Putamen (tissue), 1 donor: ENCODE data around the gene SLC39A1.

Experiments
- DNase-seq: peaks from one replicate; pipeline ENCODE4 v3.0.0-alpha.2; 2016; ENCODE audit warnings: low spot score

Gene SLC39A1

GRCh38 chr1:153977250-153978240, 14.2 kb upstream of the SLC39A1 start, which contains the start of gene JTB:
JTB (minus strand) TSS chr1:153977674; CDS start chr1:153977252, 422 bp downstream.
- peak; percentile 89 for DNase-seq

GRCh38 chr1:153976819-153977249, 13.5 kb upstream of the SLC39A1 start:
- DNase-seq = no peak

GRCh38 chr1:153973525-153973924, 10.2 kb upstream of the SLC39A1 start:
- DNase-seq = no peak

DNA sequence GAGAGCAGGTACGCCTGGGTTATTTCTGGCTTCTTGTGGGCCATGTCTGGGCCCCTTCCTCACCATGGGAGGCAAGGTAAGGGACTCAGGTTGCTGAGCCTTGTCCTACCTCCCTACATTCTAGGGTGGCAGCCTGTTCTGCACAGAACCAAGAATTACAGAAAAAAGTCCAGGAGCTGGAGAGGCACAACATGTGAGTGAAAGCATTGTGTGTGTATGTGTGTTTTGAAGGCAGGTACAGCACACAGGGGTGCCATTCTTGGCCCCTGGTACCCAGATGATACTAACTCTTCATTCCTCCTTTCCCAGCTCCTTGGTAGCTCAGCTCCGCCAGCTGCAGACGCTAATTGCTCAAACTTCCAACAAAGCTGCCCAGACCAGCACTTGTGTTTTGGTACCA, 9.7 kb upstream of the SLC39A1 start:
- no peak for DNase-seq

DNA sequence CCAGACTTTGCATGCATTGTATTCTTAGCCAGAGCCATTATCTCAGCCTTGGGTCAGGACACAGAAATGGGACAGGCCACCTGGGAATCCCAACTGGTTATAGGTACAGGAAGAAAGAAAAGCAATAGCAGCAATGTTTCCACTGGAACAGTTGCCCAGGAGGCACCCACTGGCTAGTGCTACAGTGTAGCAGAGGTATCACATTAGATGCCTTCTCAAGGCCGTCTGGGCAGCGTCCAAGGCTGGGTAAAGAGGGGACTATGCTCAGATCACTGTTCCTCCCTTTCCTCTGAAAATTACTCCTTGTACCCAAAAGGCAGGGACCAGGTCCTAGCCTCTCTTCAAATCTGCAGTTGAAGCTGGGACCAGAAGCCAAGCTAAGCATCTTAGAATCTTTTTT, 7.0 kb upstream of the SLC39A1 start:
- DNase-seq = no peak

- no peak for DNase-seq
These were observed 5.6 kb upstream of the SLC39A1 start for GRCh38 chr1:153968972-153969371.

GRCh38 chr1:153968408-153968807, 5.1 kb upstream of the SLC39A1 start:
- no peak for DNase-seq

DNA sequence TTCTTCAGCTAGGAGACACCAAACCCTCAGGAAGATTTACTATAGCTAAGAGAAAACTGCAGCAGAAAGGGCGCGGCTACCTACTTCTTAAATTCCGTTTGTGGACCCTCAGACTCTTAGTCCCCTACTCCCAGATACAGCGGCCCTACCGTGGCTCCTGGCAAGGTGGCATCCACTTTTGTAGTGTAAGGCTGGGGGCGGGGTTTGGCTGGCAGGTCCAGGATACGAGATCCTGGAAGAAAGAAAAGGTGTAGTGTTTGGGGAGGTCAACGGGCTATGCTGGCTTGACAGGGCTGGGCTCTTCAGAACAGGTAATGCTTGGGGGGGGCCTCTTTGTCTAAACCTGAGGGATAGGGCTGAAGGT, 4.6 kb upstream of the SLC39A1 start:
- DNase-seq = no peak

DNA sequence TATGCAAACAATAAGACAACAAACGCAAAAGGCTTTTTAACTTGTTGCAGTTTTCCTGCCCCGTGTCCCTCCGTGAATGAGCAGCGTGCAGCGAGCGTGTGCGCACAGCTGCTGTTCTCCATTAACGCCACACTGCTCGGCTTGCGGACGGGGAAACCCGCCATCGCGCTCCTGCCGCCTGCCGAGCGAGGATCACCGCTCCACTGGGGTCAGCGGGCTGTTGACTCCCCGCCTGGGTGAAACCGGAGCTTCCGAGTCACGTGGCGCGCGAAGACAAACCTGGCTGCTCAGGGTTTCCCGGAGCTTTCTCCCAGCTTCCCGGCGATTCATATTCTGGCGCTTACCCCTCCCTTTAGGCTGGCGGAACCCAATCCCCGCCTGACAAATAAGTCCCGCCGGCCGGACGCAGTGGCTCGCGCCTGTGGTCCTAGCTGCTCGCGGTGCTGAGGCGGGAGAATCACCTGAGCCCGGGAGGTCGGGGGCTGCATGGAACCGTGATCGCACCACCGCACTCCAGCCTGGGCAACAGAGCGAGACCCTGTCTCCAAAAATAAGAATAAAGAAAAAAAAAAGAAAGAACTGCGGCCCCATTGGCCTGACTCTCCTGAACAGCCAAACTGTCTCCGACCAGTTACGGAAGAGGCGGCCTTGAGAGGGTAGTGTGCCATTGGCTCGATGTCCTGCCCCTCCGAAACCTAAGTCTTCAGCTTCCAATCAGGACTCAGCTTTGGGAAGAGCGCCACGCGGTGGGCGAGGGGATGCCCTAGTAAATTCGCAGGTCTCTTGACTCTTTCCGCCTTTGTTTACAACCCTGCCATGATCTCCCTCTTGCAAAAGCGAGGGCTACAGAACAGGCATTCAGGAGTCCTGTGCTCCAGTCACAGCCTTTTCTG, 4.0 kb upstream of the SLC39A1 start, which contains the start of gene CREB3L4:
CREB3L4 (plus strand) TSS at position 796 of the 893 bp plus-strand sequence. CDS start 624 bp downstream, outside the sequence.
- peak; percentile 98 for DNase-seq

DNA sequence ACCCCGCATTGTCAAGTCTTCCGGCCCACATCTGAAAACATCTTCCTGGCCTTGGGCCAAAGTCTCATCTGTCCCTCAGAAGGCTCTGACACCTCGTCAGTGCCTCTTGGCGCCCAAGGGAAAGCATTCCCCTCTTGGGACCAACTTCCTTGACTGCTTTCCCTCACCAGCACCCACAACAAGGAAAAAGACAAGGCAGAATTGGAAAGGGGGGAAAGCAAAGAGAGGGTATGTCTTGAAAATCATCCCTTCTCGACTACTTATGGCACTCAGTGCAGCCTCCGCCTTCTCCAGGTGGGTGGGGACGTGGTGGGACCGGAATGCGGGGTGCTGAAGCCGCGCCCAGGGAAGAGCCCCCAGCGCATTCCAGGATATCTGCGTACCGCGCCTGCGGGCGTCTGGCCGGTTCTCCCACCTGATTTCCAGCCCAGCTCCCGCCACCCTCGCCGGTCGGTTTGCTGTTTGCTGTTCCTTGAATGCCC, 554 bp upstream of the SLC39A1 start:
- no peak for DNase-seq

DNA sequence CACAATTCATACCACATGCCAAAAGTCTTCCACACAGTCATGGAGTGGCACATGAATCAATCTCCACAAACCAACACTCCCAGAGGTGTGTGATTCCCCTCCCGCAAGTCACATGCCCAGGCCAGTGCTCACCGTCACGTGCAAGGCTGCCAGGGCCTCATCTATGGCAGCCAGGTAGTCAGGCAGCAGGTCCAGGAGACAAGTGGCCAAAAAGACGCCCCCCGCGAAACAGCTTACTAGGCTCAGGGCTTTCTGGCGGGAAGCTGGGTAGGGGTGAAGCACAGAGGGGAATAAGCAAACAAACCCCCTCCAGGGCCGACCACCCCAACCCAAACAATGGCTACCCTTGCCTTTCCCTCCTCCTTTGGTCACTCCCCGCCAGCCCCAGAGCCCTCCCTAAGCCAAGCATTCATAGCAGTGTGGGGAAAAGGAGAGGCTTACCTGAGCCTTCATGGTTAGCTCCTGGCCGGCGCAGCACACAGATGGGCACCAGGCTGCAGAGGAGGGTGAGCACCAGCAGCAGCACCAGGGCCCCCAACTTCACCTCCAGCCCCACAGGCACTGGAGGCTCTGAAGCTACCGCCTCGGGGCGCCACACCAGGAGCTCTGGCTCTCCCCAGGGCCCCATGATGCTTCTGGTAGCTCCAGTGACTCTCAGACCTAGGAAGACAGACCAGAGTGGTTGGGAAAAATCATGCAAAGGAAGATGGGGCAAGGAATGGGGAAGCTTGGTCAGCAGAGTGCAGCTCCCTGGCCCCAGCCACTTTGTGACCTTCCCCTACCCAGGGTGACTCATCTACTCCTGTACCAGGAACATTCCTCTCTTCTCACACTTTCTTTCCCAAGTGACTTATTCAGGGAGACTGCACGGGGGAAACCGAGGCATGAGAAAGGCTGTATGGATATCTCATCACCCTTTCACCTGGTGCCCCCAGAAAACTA, 978 bp downstream of the SLC39A1 start:
- no peak for DNase-seq

DNA sequence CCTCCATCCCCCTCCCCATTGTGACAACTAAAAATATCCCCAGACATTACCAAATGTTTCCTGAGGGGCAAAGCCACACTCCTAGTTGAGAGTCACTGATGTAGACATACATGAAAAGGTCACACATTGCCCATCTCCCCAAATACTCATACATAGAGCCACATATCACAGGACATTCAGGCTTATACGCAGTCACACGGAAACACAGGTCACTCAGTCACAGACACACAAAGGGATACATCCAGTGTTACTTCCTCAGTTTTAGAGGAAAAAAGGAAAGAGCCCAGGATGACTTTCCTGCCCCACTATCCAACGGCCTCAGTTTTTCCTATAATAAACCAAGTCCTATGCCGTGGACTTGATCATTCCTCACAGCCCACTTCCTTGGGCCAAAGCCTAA, 1.9 kb downstream of the SLC39A1 start:
- no peak for DNase-seq

GRCh38 chr1:153960206-153960605, 3.1 kb downstream of the SLC39A1 start:
- no peak for DNase-seq

- DNase-seq = no peak
These were observed 3.9 kb downstream of the SLC39A1 start for GRCh38 chr1:153959454-153959853.

GRCh38 chr1:153958961-153959260, 4.4 kb downstream of the SLC39A1 start:
- no peak for DNase-seq

DNA sequence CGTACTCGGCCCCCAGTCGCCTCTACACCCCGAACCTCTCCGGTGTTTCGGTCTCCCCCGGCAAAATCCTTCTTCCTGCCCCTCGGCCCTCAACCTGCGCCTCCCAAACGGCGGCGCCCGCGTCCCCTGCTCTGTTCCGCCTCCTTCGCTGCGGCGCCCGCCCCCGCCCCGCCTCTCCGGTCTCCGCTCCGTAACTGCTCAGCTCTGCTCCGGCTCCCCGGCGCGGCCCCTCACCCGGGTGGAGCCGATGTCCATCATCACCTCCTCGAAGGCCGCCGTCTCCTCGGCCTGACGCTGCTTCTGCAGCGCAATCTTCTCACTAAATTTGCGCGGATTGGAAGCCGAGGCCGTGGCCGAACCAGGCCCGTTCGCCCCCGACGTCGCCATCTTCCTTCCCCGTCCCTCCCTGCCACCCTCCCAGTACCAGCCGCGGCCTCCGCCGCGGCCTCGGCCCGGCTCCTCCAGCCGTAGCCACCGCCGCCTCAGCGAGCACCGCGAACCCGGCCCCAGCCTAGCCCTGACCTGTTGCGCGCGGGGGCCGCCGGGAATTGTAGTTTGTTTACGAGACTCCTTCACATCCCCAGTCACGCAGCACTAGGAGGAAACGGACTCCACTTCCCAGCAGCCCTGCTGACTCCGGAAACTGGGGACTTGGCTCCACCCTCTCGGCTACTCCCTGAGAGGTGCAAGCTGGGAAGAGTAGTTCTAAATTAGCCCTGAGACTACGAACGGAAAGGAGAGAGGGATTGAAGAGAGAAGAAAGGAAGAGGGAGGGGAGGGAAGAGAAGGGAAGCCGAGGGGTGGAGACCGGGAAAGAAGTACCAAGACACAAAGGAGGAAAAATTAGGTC, 5.0 kb downstream of the SLC39A1 start, which contains the start of gene CRTC2:
CRTC2 (minus strand) TSS at position 502 of the 850 bp plus-strand sequence; CDS start at position 387, 115 bp downstream.
- DNase-seq = peak; percentile 98

DNA sequence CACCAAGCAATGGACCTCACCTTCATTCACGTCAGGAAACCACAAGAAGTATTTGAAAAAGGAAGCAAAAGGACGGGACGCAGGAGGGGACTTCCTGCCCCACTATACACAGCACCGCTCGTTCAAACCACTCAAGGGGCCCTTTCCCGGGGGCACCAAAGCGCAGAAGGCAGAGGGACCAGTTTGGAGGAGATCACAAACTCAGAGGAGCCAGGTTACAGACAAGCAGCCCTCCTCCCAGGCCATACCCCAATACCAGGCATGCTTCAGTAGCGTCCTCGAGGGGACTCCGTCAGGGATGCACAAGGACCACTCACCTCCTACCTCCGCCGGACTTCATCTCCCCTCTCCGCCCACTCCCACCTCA, 5.6 kb downstream of the SLC39A1 start:
- no peak for DNase-seq

GRCh38 chr1:153956997-153957715, 6.2 kb downstream of the SLC39A1 start:
- DNase-seq = no peak

- DNase-seq = no peak
These were observed 8.5 kb downstream of the SLC39A1 start for GRCh38 chr1:153954826-153955225.
